GM18499 (cell line): ENCODE measurements around the gene TMEM190.

ENCODE experiments used
- ATAC-seq: cut with Tn5 transposase; IDR thresholded peaks from one replicate; pipeline ENCODE4 v1.9.1; 2021; ENCODE audit warnings: moderate number of reproducible peaks; ENCODE audit not compliant: insufficient read depth, unreplicated experiment

Gene TMEM190

DNA sequence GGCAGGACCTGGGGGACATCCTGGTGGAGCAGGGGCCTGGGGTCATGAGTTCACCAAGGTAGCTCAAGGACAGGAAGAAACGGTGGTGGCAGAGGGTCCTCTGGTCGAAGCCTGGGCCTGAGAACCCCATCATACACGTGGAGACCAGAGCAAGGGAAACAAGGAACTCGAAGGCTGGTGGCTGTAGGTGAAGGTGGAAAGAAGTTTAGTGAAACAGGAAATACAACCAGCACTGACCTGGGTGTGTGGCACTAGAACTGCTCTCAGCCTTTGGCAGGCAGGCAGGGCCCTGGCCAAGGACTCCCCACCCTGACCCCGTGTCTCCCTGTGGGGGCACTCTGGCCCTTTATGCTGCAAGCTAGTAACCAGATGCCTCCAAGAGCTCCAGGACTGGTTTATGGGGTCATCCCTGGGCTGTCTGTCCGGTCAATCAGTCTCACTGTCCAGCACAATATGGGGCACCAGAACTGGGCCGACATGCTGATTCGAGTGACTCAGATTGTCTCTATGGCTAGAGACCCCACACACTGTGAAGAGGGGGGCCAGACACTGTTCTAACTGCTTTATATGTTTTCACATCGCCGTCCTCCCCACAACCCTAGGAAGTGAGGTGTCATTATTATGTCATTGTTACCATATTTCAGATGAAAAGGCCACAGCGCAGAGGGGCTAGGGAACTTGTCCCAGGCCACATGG is 25.9 kb upstream of the TMEM190 start:
- no peak for ATAC-seq

- no peak for ATAC-seq
Measured at GRCh38 chr19:55352040-55352439, 24.6 kb upstream of the TMEM190 start.

- ATAC-seq: no peak
Measured at GRCh38 chr19:55352549-55353145, 24.0 kb upstream of the TMEM190 start.

DNA sequence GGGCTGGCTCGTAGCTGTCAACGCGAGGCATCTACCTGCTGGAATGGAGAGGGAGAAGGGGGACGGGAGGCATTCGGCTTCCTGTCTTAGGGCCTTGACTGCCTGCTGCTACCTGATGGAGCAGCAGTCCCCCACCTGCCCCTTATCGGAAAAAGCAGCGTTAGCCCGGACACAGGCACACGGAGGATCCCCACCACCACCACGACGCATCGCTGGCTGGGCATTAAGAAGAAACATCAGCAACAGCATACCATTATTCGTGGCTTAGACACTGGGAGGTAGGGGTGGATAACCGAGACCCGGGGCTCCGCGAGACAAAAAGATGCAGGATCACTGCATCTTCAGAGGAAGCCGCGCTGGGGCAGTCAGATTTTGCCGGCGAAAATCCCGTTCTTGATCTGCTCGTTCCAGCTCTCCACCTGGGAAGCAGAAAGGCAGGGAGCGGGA is 23.2 kb upstream of the TMEM190 start:
- ATAC-seq: no peak

GRCh38 chr19:55353803-55354697 is 22.6 kb upstream of the TMEM190 start:
- ATAC-seq: no peak

GRCh38 chr19:55354698-55355212 is 21.9 kb upstream of the TMEM190 start, which contains the start of gene COX6B2:
COX6B2 (minus strand) TSS chr19:55354719; CDS start chr19:55354521, 198 bp downstream.
- no peak for ATAC-seq

- no peak for ATAC-seq
Measured at GRCh38 chr19:55355213-55355821, 21.3 kb upstream of the TMEM190 start.

DNA sequence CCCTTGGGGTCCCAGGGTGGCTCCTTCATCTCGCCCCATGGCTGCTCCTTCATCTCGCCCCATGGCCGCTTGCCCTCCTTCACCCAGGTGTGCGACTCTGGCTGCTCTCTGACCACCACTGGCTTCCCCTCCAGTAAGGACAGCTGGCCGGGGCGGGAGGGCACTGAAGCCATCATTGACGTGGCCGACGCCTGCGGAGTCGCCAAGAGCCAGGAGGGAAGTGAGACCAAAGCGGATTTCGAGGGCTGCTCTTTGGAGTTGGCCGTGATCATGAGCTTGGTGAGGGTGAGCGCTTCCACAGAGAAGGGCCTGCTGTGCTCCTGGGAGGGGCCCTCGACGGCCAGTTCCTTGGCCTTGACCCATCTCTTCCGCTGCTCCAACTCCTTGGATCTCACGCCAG is 18.1 kb upstream of the TMEM190 start:
- no peak for ATAC-seq

GRCh38 chr19:55358943-55359908 is 17.4 kb upstream of the TMEM190 start:
- ATAC-seq: no peak

DNA sequence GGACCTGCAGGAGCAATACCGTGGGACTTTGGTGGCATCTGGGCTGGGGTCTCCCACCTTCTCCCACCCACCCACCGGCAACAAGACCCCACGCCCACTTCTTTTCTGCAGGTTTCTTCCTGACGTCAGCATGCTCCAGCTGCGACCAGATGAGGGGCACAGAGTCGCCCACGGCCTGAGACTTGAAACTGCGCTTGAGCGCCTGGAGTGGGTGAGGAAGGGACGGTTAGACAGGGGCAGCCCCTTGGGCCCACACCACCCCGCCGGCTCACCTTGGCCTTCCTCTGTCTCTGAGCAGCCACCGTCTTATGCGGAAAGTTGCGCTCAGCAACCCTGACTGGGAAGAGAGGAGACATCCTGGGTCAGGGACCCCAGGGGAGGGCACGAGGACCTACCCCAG is 15.7 kb upstream of the TMEM190 start:
- no peak for ATAC-seq

- ATAC-seq: no peak
Measured at GRCh38 chr19:55362174-55362989, 14.2 kb upstream of the TMEM190 start.

GRCh38 chr19:55362990-55363716 is 13.5 kb upstream of the TMEM190 start, which contains the start of gene GARIN5B:
GARIN5B (minus strand) TSS chr19:55363260; CDS start chr19:55363066, 194 bp downstream.
- ATAC-seq: no peak

GRCh38 chr19:55365245-55365644 is 11.4 kb upstream of the TMEM190 start:
- no peak for ATAC-seq

DNA sequence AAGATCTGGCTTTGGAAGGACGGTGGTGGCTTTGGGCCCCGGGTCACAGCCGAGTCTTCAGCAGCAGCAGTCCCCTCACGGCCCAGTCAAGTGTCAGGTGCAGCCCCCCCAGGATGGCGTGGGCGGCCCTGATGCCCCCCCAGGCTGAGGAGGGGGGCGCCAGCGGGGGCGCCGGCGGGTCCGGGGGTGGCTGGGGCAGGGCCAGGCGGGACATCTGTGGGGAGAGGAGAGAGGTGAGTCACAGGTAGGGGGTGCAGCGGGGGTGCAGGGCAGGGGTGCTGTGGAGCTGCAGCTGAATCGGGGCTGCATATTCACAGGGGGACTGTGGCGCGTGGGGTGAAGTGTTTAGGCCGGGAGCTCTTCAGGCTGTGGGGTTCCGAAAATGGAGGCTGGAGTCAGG is 10.7 kb upstream of the TMEM190 start:
- ATAC-seq: no peak

- no peak for ATAC-seq
Measured at GRCh38 chr19:55366790-55367189, 9.8 kb upstream of the TMEM190 start.

DNA sequence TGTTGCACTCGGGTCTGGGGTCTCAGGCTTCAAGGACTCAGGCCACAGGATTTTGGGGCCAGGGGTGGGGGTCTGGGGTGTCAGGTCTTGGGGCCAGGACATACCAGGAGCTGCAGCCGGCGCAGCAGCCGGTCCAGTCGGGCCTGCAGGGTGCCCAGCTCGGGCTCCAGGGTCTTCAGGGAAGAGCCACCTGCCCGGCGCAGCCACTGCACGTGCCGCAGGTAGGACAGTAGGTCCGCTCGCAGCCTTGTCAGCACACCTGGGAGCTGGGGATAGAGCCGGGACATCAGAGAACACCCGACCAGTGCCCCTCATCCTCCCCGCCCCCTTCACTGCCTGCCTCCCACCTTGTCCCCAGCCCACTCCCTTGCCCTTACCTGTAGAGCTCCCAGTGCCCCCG is 8.5 kb upstream of the TMEM190 start:
- ATAC-seq: no peak

DNA sequence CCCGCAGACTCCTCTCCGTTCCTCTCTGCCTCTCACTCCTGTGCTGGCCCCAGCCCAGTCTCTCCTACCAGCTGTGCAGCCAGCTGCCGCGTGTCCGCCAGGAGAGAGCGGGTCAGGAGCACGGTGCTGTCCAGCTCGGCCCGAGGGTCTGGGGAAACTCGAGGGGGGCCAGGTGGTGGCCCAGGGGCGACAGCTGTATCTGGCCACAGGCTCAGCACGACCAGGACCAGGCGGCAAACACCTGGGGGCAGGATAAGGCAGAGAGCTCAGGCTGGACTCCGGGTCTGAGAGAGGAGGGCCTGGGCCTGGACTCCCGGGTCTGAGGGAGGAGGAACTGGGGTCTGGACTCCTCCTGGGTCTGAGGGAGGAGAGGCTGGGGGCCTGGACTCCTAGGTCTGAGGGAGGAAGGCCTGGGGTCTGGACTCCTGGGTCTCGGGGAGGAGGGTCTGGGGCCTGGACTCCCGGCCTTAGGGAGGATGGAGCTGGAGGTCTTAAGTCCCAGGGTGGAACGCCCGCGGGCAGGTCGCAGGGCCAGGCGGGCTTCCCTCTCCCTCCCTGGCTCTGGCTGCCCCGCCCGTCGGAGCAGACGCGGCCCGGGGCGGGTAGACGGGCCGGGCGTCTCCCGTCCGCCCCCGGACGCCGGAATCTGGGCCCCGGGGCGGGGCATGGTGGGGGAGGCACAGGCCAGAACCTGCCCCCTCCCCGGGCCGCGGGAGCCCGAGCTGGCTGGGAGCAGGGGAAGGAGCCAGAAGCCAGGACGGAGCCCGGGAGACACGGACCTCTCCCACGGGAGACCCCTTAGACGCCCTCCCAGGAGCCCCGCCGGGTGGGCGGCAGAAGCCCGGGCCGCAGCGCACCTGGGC is 7.7 kb upstream of the TMEM190 start:
- no peak for ATAC-seq
